Testis (tissue), 3 donors: ENCODE measurements around the gene CDK13. TPM values are rescaled to one million over a fixed set of nuclear protein-coding genes. Genes with fewer than 3 reads are reported as not detected.
"Not testable (repeated sequence)": the region's sequence is repeated elsewhere in the genome, so short reads cannot be mapped to it uniquely, and the experiment has no call there.

Experiments used
- DNase-seq: peaks from one replicate; pipeline ENCODE4 v3.0.0-alpha.2; 2019
- H3K27ac ChIP-seq, 2 donors: fragments of 200-600 bp; sonication (generic); one replicate each; pipeline ENCODE4 v1.5.1; 2019
- H3K27me3 ChIP-seq: fragments of 200-600 bp; sonication (generic); one replicate; pipeline ENCODE4 v1.5.1; 2019
- H3K36me3 ChIP-seq: fragments of 200-600 bp; sonication (generic); one replicate; pipeline ENCODE4 v1.5.1; 2017; ENCODE audit warnings: low read depth; ENCODE audit errors: missing control alignments
- H3K4me1 ChIP-seq: fragments of 200-600 bp; sonication (generic); one replicate; pipeline ENCODE4 v1.5.1; 2019
- H3K4me3 ChIP-seq, 2 donors: fragments of 200-600 bp; sonication (generic); one replicate each; pipeline ENCODE4 v1.5.1; 2017 to 2019
- H3K9me3 ChIP-seq: fragments of 200-600 bp; sonication (generic); one replicate; pipeline ENCODE4 v1.5.1; 2017
- POLR2A ChIP-seq: fragments of 450-650 bp; IDR thresholded peaks from one replicate; pipeline ENCODE4 v1.6.1; 2017; ENCODE audit warnings: antibody characterized with exemption, mild to moderate bottlenecking, moderate library complexity
- WGBS, 2 donors: methylation state at CpG; one replicate each; pipeline ENCODE4 v1.1.5; 2018; 5-methylcytosine and 5-hydroxymethylcytosine counted together
- intact Hi-C: fragments of 100-400 bp; cut with DNase I; formaldehyde crosslinking; loops from one replicate; pipeline ENCODE4 v1.15.1; 2023; ENCODE audit warnings: low total_unique reads
- polyA plus RNA-seq: library from polyadenylated mRNA; stranded (reverse); fragments of 350-450 nt; fragmentation: Illumina TruSeq; extraction: RNeasy Lipid Tissue Mini Kit (QIAGEN cat#74804); gene quantifications from one replicate; pipeline ENCODE4 v1.2.3, GENCODE V29; 2014; ENCODE audit warnings: low read depth, low replicate concordance; ENCODE audit not compliant: insufficient read depth
- total RNA-seq, 2 donors: library from RNA; depleted of rRNA; stranded (reverse); fragments of >200 nt; gene quantifications; one replicate each; pipeline ENCODE4 v1.2.3, GENCODE V29; 2016
- TF ChIP-seq, protein P1 (sequence below), 3 experiments: fragments of 450-650 bp in 2 of 3; fragments of 200-600 bp in 1 of 3; sonication (generic) in 1 of 3; IDR thresholded peaks; one replicate each; pipeline ENCODE4 v1.5.1; 2016 to 2019; ENCODE audit warnings: antibody characterized with exemption in 3 of 3, mild to moderate bottlenecking in 2 of 3, moderate library complexity in 1 of 3

The CDK13 gene
- total and polyA plus RNA-seq, 3 donors from 2014 or later, result 55.1 to 140 (median 134) TPM

DNA sequence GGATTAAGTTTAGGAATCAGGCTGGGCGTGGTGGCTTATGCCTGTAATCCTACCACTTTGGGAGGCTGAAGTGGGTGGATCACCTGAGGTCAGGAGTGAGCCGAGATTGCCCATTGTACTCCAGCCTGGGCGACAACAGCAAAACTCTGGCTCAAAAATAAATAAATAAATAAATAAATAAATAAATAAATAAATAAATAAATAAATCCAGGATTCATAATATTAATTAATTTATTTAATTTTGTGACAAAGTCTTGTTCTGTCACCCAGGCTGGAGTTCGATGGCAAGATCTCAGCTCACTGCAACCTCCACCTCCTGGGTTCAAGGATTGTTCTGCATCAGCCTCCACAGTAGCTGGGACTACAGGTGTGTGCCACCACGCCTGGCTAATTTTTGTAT, 188.9 kb downstream of the CDK13 start:
- 88 to 92% methylated on average over 5 of the region's 5 CpGs for WGBS, 2 donors
- intact Hi-C loops, result no loop called here
- no peaks in the 10 kb centered on the region for H3K4me1 ChIP-seq

DNA sequence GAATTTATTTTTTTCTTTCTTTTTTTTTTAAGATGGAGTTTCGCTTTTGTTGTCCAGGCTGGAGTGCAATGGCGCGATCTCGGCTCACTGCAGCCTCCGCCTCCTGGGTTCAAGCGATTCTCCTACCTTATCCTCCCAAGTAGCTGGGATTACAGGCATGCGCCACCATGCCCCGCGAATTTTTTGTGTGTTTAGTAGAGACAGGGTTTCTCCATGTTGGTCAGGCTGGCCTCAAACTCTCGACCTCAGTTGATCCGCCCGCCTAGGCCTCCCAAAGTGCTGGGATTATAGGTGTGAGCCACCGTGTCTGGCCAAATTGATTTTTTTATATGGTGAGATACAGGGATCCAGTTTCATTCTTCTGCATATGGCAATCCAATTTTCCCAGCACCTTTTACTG, 189.8 kb downstream of the CDK13 start:
- H3K36me3 ChIP-seq, DNase-seq, H3K27me3 ChIP-seq, intact Hi-C loops, H3K9me3 ChIP-seq, H3K4me3 ChIP-seq, H3K27ac ChIP-seq, H3K4me1 ChIP-seq: not testable (repeated sequence)
- 95 to 97% methylated on average over 13 of the region's 13 CpGs for WGBS, 2 donors

More for the DNA sequence above, 188.9 kb downstream of the CDK13 start:
- no peak for DNase-seq
- H3K9me3 ChIP-seq, result no peaks in the 10 kb centered on the region
- TF ChIP-seq, protein P1, sequence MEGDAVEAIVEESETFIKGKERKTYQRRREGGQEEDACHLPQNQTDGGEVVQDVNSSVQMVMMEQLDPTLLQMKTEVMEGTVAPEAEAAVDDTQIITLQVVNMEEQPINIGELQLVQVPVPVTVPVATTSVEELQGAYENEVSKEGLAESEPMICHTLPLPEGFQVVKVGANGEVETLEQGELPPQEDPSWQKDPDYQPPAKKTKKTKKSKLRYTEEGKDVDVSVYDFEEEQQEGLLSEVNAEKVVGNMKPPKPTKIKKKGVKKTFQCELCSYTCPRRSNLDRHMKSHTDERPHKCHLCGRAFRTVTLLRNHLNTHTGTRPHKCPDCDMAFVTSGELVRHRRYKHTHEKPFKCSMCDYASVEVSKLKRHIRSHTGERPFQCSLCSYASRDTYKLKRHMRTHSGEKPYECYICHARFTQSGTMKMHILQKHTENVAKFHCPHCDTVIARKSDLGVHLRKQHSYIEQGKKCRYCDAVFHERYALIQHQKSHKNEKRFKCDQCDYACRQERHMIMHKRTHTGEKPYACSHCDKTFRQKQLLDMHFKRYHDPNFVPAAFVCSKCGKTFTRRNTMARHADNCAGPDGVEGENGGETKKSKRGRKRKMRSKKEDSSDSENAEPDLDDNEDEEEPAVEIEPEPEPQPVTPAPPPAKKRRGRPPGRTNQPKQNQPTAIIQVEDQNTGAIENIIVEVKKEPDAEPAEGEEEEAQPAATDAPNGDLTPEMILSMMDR (IDR thresholded peaks at IDR 0.05), result no peak
- TF ChIP-seq POLR2A, result no peak
- no peak overlapping the region for H3K4me3 ChIP-seq
- H3K27me3 ChIP-seq, result no peaks in the 10 kb centered on the region
- no peaks in the 10 kb centered on the region for H3K36me3 ChIP-seq
- no peak overlapping the region for H3K27ac ChIP-seq

DNA sequence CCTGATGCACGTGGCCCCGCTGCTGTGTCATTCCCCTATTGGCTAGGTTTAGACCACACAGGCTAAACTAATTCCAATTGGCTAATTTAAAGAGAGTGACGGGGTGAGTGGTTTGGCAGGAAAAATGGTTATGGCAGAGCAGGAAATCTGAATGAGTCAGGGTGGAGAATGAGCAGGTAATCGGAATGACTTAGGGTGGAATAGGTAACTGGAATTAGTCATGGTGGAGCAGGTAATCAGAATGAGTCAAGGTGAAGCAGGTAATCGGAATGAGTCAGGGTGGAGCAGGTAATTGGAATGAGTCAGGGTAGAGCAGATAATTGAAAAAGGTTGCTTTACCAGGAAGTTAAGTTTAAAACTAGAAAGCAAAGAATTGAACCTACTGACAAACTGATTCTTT, 191.9 kb downstream of the CDK13 start:
- DNase-seq, H3K27me3 ChIP-seq: not testable (repeated sequence)
- WGBS, 2 donors, result 94 to 95% methylated on average over 5 of the region's 5 CpGs

DNA sequence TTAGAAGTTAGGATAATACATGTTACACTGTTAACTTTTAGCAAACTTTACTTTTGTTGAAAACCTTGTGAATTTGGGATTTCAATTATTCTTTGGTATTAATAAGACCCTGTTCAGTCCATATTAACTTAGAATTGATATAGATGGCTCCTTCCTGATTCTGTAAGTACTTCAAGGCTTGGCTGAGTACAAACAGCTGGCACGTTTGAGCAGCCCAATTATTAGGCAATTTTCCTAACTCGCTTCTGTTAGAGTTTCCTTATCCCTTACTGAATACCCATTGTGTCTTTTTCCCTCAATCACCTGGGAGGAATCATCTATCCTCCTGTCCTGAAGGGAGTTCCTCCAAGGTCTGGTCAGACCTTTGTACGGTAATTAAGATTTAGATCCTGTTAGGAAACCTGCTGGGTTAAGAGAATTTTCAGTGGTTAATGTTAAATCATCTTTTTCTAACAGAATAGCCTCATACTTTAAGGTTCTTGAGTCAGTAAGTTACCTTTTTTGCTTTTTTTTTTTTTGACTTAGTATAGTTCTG, 195.6 kb downstream of the CDK13 start:
- H3K9me3 ChIP-seq, H3K27ac ChIP-seq, H3K4me1 ChIP-seq, DNase-seq, intact Hi-C loops, H3K4me3 ChIP-seq, H3K27me3 ChIP-seq, H3K36me3 ChIP-seq: not testable (repeated sequence)
- WGBS, 2 donors, result 75 to 76% methylated on average over 3 of the region's 3 CpGs

More for the DNA sequence above, 191.9 kb downstream of the CDK13 start:
- H3K9me3 ChIP-seq, H3K4me1 ChIP-seq, H3K27ac ChIP-seq, H3K36me3 ChIP-seq, intact Hi-C loops, H3K4me3 ChIP-seq: not testable (repeated sequence)

DNA sequence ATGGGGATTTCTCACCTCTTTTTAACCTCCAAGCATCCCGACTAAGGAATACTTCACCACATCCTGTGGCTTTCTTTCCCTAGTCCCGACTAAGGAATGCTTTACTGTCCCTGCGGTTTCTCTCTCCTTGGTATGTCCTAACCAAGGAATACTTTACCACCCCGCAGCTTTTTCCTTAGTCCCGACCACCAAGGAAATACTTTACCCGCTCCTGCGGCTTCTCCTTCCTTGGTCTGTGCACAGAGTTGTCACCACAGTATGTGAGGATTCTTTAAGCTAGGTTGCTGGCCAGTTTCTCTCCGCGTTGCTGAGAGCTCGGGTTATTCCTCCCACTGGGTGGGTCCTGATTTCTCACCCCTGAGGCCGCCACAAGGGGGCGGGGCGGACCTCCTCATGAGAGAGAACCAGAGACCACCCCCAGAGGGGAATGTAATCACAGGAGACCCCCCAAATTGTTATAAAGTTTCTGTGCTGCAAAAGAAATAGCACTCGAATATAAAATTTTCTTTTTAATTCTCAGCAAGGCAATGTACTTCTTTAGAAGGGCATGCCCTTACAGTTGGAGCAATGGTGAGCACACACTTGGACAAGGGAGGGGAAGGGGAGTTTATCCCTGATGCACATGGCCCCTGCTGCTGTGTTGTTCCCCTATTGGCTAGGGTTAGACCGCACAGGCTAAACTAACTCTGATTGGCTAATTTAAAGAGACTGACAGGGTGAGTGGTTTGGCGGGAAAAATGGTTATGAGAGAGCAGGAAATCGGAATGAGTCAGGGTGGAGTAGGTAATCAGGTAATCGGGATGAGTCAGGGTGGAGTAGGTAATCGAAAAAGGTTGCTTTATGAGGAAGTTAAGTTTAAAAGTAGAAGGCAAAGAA, 197.6 kb downstream of the CDK13 start:
- H3K9me3 ChIP-seq, result no peaks in the 10 kb centered on the region
- H3K4me1 ChIP-seq, result no peaks in the 10 kb centered on the region
- DNase-seq, result no peak
- no peak overlapping the region for H3K4me3 ChIP-seq
- TF ChIP-seq, protein P1 (IDR thresholded peaks at IDR 0.05), result no peak
- no peak for TF ChIP-seq POLR2A
- no peaks in the 10 kb centered on the region for H3K27me3 ChIP-seq
- H3K36me3 ChIP-seq, result no peaks in the 10 kb centered on the region
- intact Hi-C loops, result no loop called here
- 72 to 88% methylated on average over 19 of the region's 19 CpGs for WGBS, 2 donors
- no peak overlapping the region for H3K27ac ChIP-seq

DNA sequence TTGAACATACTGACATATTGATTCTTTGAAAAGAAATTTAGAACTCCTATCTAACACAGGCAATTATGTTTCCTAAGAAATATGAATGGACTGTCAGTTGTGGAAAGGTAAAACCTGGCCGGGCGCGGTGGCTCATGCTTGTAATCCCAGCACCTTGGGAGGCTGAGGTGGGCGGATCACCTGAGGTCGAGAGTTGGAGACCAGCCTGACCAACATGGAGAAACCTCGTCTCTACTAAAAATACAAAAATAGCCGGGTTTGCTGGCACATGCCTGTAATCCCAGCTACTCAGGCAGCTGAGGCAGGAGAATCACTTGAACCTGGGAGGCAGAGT, 198.2 kb downstream of the CDK13 start:
- H3K27me3 ChIP-seq, DNase-seq, H3K4me1 ChIP-seq, H3K36me3 ChIP-seq, H3K4me3 ChIP-seq, intact Hi-C loops, H3K9me3 ChIP-seq, H3K27ac ChIP-seq: not testable (repeated sequence)
- WGBS, 2 donors, result 70 to 90% methylated on average over 7 of the region's 7 CpGs

DNA sequence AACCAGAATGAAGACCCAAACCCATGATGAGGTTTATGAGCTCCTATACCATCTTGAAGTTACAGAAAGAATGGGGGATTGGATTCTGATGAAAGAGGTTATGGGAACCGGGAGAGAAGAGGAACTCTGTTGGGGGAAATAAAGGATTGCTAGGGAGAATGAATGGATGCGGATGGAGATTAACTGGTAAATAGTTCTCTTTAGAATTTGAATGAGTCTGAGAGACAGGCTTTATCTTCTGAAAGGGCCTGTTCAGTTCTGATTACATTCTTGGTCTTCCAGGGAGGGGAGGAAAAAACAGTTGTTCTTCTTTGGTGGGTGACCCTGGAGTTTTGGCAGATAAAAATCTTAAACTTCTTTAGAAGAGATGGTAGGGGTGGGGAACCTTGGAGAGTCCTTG, 198.6 kb downstream of the CDK13 start:
- WGBS, 2 donors, result 78 to 84% methylated on average over 2 of the region's 2 CpGs
- no peaks in the 10 kb centered on the region for H3K9me3 ChIP-seq
- DNase-seq, result no peak
- no peaks in the 10 kb centered on the region for H3K4me1 ChIP-seq
- H3K36me3 ChIP-seq, result no peaks in the 10 kb centered on the region
- intact Hi-C loops, result no loop called here
- H3K27ac ChIP-seq, result no peak overlapping the region
- no peak overlapping the region for H3K4me3 ChIP-seq
- no peak for TF ChIP-seq POLR2A
- TF ChIP-seq, protein P1 (IDR thresholded peaks at IDR 0.05), result no peak
- no peaks in the 10 kb centered on the region for H3K27me3 ChIP-seq
